Psoas muscle (tissue), 8 donors: ENCODE results near the gene SMAD1. TPM values are rescaled to one million over a fixed set of nuclear protein-coding genes. Genes with fewer than 3 reads are reported as not detected.

ENCODE experiments used
- ATAC-seq, 4 donors: fragments of 200-7000 bp; cut with Tn5 transposase; one replicate each; pipeline ENCODE4 v1.9.1; 2020; ENCODE audit warnings: moderate library complexity in 3 of 4, mild to moderate bottlenecking in 2 of 4
- DNase-seq, 2 donors: peaks; one replicate each; pipeline ENCODE4 v3.0.0-alpha.2; 2020
- H3K27ac ChIP-seq: fragments of 200-600 bp; one replicate; pipeline ENCODE4 v1.8.0; 2022
- H3K27me3 ChIP-seq, 3 donors: fragments of 200-600 bp in 1 of 3; one replicate each; pipeline versions ENCODE4 v1.6.1 to v1.8.0; 2013 to 2022; ENCODE audit warnings: low read length in 2 of 3, mild to moderate bottlenecking in 2 of 3, moderate library complexity in 1 of 3; ENCODE audit not compliant: insufficient read depth in 3 of 3
- H3K36me3 ChIP-seq, 2 donors: fragments of 200-600 bp in 1 of 2; one replicate each; pipeline versions ENCODE4 v1.6.1 to v1.8.0; 2013 to 2022; ENCODE audit warnings: low read depth in 1 of 2, mild to moderate bottlenecking in 1 of 2, moderate library complexity in 1 of 2; ENCODE audit not compliant: insufficient read depth in 1 of 2
- H3K4me1 ChIP-seq: fragments of 200-600 bp; one replicate; pipeline ENCODE4 v1.8.0; 2022
- H3K4me3 ChIP-seq: fragments of 200-600 bp; one replicate; pipeline ENCODE4 v1.8.0; 2022; ENCODE audit warnings: mild to moderate bottlenecking
- H3K9me3 ChIP-seq: fragments of 200-600 bp; one replicate; pipeline ENCODE4 v1.8.0; 2022
- CTCF ChIP-seq: fragments of 200-600 bp; IDR thresholded peaks from one replicate; pipeline ENCODE4 v1.8.0; 2022; ENCODE audit warnings: antibody characterized with exemption
- WGBS, 3 donors: extraction: QIAGEN DNeasy Blood & Tissue Kit; methylation state at CpG; one replicate each; pipeline versions ENCODE4 v1.1.6 to v1.1.7; 2013; 5-methylcytosine and 5-hydroxymethylcytosine counted together
- intact Hi-C, 2 donors: fragments of 100-400 bp; cut with DNase I; formaldehyde crosslinking; loops; one replicate each; pipeline versions ENCODE4 v1.11.0 to v1.14.2; 2022
- polyA plus RNA-seq, 3 donors: library from polyadenylated mRNA; stranded (reverse); fragments of 200-250 nt; gene quantifications; one replicate each; pipeline ENCODE4 v1.2.3, GENCODE V29; 2013
- total RNA-seq, 4 donors: library from RNA; stranded (reverse); fragmentation: NEBNext Ultra II Directional in 2 of 4; extraction: Animal tissue kit (Norgen Biotek cat#: 25700) in 2 of 4; gene quantifications; one replicate each; pipeline versions ENCODE4 v1.2.1 to v1.2.4, GENCODE V29; 2021 to 2023
- donor health status: healthy with polysubstance abuse.
- donor health status: DM: no; HTN: no; CAD: no; lungs with moderate emphysema.
- donor health status: Bipolar disorder and iron deficiency.
- donor health status: healthy.
- donor health status: DM: yes; HTN: yes; CAD: no.
- donor health status: DM: no; HTN: no; CAD: no.
- donor health status: DM: no; HTN: no; CAD: no.
- donor health status: DM: yes; HTN: yes; CAD: no.

SMAD1 gene
- total and polyA plus RNA-seq, 7 donors: 5.0 to 30.6 (median 17.2) TPM

- H3K4me1 ChIP-seq: peaks cover 49% of the 10 kb centered on the region
These were observed 46.9 kb downstream of the SMAD1 start for GRCh38 chr4:145528601-145529000.

GRCh38 chr4:145530189-145530588 lies 48.5 kb downstream of the SMAD1 start:
- 73 to 85% (median 80%) methylated on average over 2 of the region's 2 CpGs for WGBS, 3 donors

More at GRCh38 chr4:145528601-145529000, 46.9 kb downstream of the SMAD1 start:
- Histone ChIP-seq H3K27me3 (no peaks in the 10 kb centered on the region), H3K9me3 (no peaks in the 10 kb centered on the region), H3K4me3 (no peak overlapping the region), H3K36me3 (no peaks in the 10 kb centered on the region), H3K27ac (no peak overlapping the region)
- DNase-seq (no peak), ATAC-seq (no peak)
- TF ChIP-seq CTCF: no peak
- intact Hi-C loops: loop anchor here in 1 of 2 donors (5.0 kb wide), 1 partner anchor 46 kb away; the partner anchor contains the start of gene SMAD1
- WGBS, 3 donors: 75 to 83% (median 81%) methylated on average over 3 of the region's 3 CpGs

GRCh38 chr4:145530662-145531061 lies 49.0 kb downstream of the SMAD1 start:
- H3K9me3 ChIP-seq: no peaks in the 10 kb centered on the region
- TF ChIP-seq CTCF: no peak
- no peak for ATAC-seq
- no peaks in the 10 kb centered on the region for H3K27me3 ChIP-seq
- no peak overlapping the region for H3K4me3 ChIP-seq
- H3K36me3 ChIP-seq: no peaks in the 10 kb centered on the region
- WGBS, 3 donors: 72 to 82% (median 81%) methylated on average over 1 of the region's 1 CpG
- peaks cover 45% of the 10 kb centered on the region for H3K4me1 ChIP-seq
- no peak overlapping the region for H3K27ac ChIP-seq
- intact Hi-C loops: no loop called here
- no peak for DNase-seq

More at GRCh38 chr4:145530189-145530588, 48.5 kb downstream of the SMAD1 start:
- no peak overlapping the region for H3K27ac ChIP-seq
- intact Hi-C loops: no loop called here
- peaks cover 47% of the 10 kb centered on the region for H3K4me1 ChIP-seq
- DNase-seq: no peak
- TF ChIP-seq CTCF: no peak
- H3K27me3 ChIP-seq: no peaks in the 10 kb centered on the region
- H3K4me3 ChIP-seq: no peak overlapping the region
- no peaks in the 10 kb centered on the region for H3K36me3 ChIP-seq
- no peaks in the 10 kb centered on the region for H3K9me3 ChIP-seq
- ATAC-seq: no peak

- no peaks in the 10 kb centered on the region for H3K36me3 ChIP-seq
- 12 to 24% (median 23%) methylated on average over 2 of the region's 2 CpGs for WGBS, 3 donors
- peak; percentile 81 to 89 (median 87) for ATAC-seq
- H3K4me1 ChIP-seq: peaks cover 45% of the 10 kb centered on the region
- H3K27me3 ChIP-seq: no peaks in the 10 kb centered on the region
- peak; percentile 37 to 61 for DNase-seq
- intact Hi-C loops: no loop called here
- no peak overlapping the region for H3K27ac ChIP-seq
- H3K4me3 ChIP-seq: no peak overlapping the region
- no peaks in the 10 kb centered on the region for H3K9me3 ChIP-seq
- no peak for TF ChIP-seq CTCF
These were observed 49.6 kb downstream of the SMAD1 start for GRCh38 chr4:145531223-145531622.

- Histone ChIP-seq H3K27ac (no peak overlapping the region), H3K9me3 (no peaks in the 10 kb centered on the region), H3K4me1 (peaks cover 45% of the 10 kb centered on the region), H3K27me3 (no peaks in the 10 kb centered on the region), H3K4me3 (no peak overlapping the region), H3K36me3 (no peaks in the 10 kb centered on the region)
- ATAC-seq (no peak), DNase-seq (no peak)
- TF ChIP-seq CTCF: no peak
- intact Hi-C loops: no loop called here
- WGBS, 3 donors: 51 to 60% (median 60%) methylated on average over 5 of the region's 5 CpGs
These were observed 50.2 kb downstream of the SMAD1 start for GRCh38 chr4:145531859-145532258.
